ENCODE data around the gene SH2D3A. TPM values are rescaled to one million over a fixed set of nuclear protein-coding genes. Genes with fewer than 3 reads are reported as not detected.

The SH2D3A gene
- total RNA-seq, 1 experiment from 2014 or later: 17.9 TPM

DNA sequence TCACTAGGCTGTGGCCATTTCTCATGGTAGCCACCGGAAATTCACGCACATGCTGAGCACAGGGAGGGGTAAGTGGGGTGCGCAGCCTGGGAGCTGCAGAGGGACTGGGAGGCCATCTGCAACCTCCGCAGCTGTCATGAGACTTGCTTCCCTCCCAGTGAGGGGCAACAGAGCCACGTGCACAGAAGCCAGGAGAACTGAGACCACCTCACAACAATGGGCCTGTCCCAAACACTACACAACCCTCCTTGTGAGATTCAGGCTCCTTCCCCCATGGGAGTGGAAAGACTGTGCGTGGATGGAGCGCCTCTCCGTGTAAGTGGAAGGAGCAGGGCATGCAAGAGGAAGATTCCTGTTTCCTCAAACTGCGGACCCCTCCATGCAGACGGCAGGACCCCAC is 55.6 kb downstream of the SH2D3A start:
- Histone ChIP-seq H2BK20ac (ENCODE audit: low read depth, low read length, poor library complexity, severe bottlenecking) (no peak overlapping the region), H3K27me3 (ENCODE audit: insufficient read depth, low read length) (no peaks in the 10 kb centered on the region; the same call in 1 of the 2 replicates), H3K56ac (ENCODE audit: insufficient read length, low read depth, low read length) (no peak overlapping the region), H4K5ac (ENCODE audit: insufficient read length, low read depth, low read length) (no peak overlapping the region), H3K9me3 (ENCODE audit: control insufficient read depth, low read depth, low read length) (no peaks in the 10 kb centered on the region), H3K14ac (ENCODE audit: insufficient read depth, low read length) (no peak overlapping the region), H3K79me2 (ENCODE audit: insufficient read depth, low read length) (no peaks in the 10 kb centered on the region), H3K4ac (ENCODE audit: low read depth, low read length) (no peak overlapping the region), H4K91ac (ENCODE audit: insufficient read length, low read depth, low read length) (no peak overlapping the region), H3K9ac (ENCODE audit: extremely low read depth, insufficient read length, low read length) (no peak overlapping the region), H2BK12ac (ENCODE audit: insufficient read length, low read depth, low read length) (no peak overlapping the region), H3K27ac (ENCODE audit: insufficient read length, low read depth, low read length) (no peak overlapping the region), H3K4me2 (ENCODE audit: insufficient read depth, insufficient read length, low read length) (no peak overlapping the region), H4K8ac (replicated peaks; ENCODE audit: insufficient read length, low read depth, low read length) (no peak overlapping the region), H2BK15ac (ENCODE audit: low read depth, low read length) (no peak overlapping the region), H3K4me1 (ENCODE audit: insufficient read depth, low read length) (no peaks in the 10 kb centered on the region), H2BK5ac (ENCODE audit: insufficient read length, low read length) (no peak overlapping the region), H3K23me2 (ENCODE audit: insufficient read length, low read depth, low read length, poor library complexity, severe bottlenecking) (no peaks in the 10 kb centered on the region), H3T11ph (ENCODE audit: low read length) (no peak overlapping the region), H2AFZ (ENCODE audit: low read length) (no peak overlapping the region), H4K20me1 (ENCODE audit: control insufficient read depth, insufficient read depth, insufficient read length) (no peaks in the 10 kb centered on the region), H3K23ac (ENCODE audit: insufficient read length, low read depth, low read length) (no peak overlapping the region), H2AK5ac (ENCODE audit: insufficient read length, low read length) (no peak overlapping the region), H3K18ac (ENCODE audit: insufficient read length, low read depth, low read length) (no peak overlapping the region), H2BK120ac (ENCODE audit: low read depth, low read length, poor library complexity, severe bottlenecking) (no peak overlapping the region), H3K79me1 (ENCODE audit: insufficient read depth, low read depth, low read length, poor library complexity, severe bottlenecking) (no peaks in the 10 kb centered on the region)
- no peak for TF ChIP-seq CTCF (conservative IDR thresholded peaks at IDR 0.05)
- Mint-ChIP-seq H3K27ac (no peak overlapping the region), H3K36me3 (ENCODE audit: insufficient read depth in 1 of 3, low read depth in 3 of 3) (no peaks in the 10 kb centered on the region; a peak in 1 of 7 replicates), H3K4me3 (no peak overlapping the region; a peak in 1 of 5 replicates), H3K9me3 (peaks cover 3 to 5% of the 10 kb centered on the region in 2 experiments), H3K27me3 (ENCODE audit: low read depth) (peaks cover 53% of the 10 kb centered on the region), H3K4me1 (peaks cover 14 to 32% of the 10 kb centered on the region in 2 experiments)
- DNase-seq: no peak
- WGBS (ENCODE audit: extremely low coverage, insufficient read length, low lambda C conversion rate): no CpG with 5 or more reads among the region's 10 CpGs
